Middle frontal gyrus (tissue), 1 donor: Measurements from ENCODE around the gene AAGAB.
"Not testable (repeated sequence)": the region's sequence is repeated elsewhere in the genome, so short reads cannot be mapped to it uniquely, and the experiment has no call there.

Experiments
- DNase-seq: peaks from one replicate; pipeline ENCODE4 v3.0.0-alpha.2; 2015; ENCODE audit warnings: low spot score; ENCODE audit errors: extremely low spot score

Gene AAGAB

GRCh38 chr15:67254238-67255175 lies at the start of gene AAGAB, which contains the start of gene IQCH:
Gene AAGAB (minus strand): TSS chr15:67254661. CDS start chr15:67254631, 30 bp downstream.
Gene IQCH (plus strand): TSS chr15:67254786. CDS start chr15:67254897, 111 bp downstream.
- DNase-seq = peak; percentile 90

GRCh38 chr15:67303490-67304363 lies 49.3 kb upstream of the AAGAB start:
- DNase-seq = no peak

GRCh38 chr15:67300266-67301025 lies 46.0 kb upstream of the AAGAB start:
- no peak for DNase-seq

GRCh38 chr15:67296684-67297083 lies 42.2 kb upstream of the AAGAB start:
- DNase-seq = no peak

GRCh38 chr15:67296188-67296587 lies 41.7 kb upstream of the AAGAB start:
- no peak for DNase-seq

- DNase-seq = no peak
These were observed 35.9 kb upstream of the AAGAB start for GRCh38 chr15:67290319-67290718.

- not testable (repeated sequence) for DNase-seq
These were observed 31.9 kb upstream of the AAGAB start for GRCh38 chr15:67286400-67286799.

GRCh38 chr15:67285625-67286024 lies 31.2 kb upstream of the AAGAB start:
- DNase-seq = not testable (repeated sequence)

- DNase-seq = no peak
These were observed 27.3 kb upstream of the AAGAB start for GRCh38 chr15:67281714-67282113.

- DNase-seq = no peak
These were observed 25.8 kb upstream of the AAGAB start for GRCh38 chr15:67280217-67280616.

- DNase-seq = no peak
These were observed 22.2 kb upstream of the AAGAB start for GRCh38 chr15:67276666-67277065.

- DNase-seq = no peak
These were observed 19.8 kb upstream of the AAGAB start for GRCh38 chr15:67274236-67274635.

GRCh38 chr15:67267951-67268941 lies 13.8 kb upstream of the AAGAB start:
- no peak for DNase-seq

GRCh38 chr15:67267440-67267839 lies 13.0 kb upstream of the AAGAB start:
- DNase-seq = no peak

- DNase-seq = no peak
These were observed 12.4 kb upstream of the AAGAB start for GRCh38 chr15:67266870-67267269.

- no peak for DNase-seq
These were observed 5.3 kb upstream of the AAGAB start for GRCh38 chr15:67259806-67260205.

- no peak for DNase-seq
These were observed 4.9 kb upstream of the AAGAB start for GRCh38 chr15:67259379-67259778.

GRCh38 chr15:67258412-67258811 lies 4.0 kb upstream of the AAGAB start:
- not testable (repeated sequence) for DNase-seq

- DNase-seq = no peak
These were observed 1.6 kb upstream of the AAGAB start for GRCh38 chr15:67256051-67256450.
